Fibroblast of the conjunctiva (primary cell): ENCODE results near the gene RNF220.

Experiments used
- DNase-seq: peaks from one replicate; pipeline ENCODE4 v3.0.0-alpha.2; 2010; ENCODE audit warnings: low read depth

RNF220 gene

GRCh38 chr1:44611419-44611818 is 206.4 kb downstream of the RNF220 start:
- DNase-seq = no peak

DNA sequence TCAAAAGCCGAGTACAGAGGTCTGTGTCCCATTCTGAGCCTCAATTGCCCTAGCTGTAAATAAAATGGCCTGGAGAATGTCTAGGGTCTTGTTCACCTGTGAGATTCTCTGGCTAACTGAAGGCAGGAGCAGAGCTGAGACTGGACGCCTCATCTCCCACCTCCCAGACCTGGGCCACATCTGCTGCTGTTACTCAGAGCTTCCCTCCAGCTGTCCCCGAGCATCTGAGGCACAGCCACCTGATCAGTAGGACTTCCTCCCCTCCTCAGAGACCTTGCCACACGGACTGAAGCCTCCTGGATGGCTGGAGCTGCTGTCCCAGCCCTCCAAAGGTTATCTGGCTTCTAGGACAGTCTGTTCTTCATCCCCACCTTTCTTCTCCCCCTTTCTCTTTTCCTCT is 206.8 kb downstream of the RNF220 start:
- no peak for DNase-seq

DNA sequence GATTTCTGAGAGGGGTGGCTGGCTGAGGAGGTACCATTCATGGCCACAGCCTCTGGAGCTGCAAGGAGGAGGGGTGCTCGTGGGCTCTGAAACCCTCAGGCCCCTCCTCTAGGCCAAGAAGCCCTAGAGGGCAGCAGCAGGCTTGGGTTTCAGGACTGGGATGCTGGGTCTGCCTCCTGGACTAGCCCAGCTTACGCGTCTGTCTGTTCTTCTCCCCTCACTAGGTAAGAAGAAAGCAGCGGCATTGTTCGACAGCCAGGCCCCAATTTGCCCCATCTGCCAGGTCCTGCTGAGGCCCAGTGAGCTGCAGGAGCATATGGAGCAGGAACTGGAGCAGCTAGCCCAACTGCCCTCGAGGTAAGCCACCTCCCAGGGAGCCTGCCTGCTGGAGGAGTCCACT is 208.9 kb downstream of the RNF220 start:
- DNase-seq = no peak

DNA sequence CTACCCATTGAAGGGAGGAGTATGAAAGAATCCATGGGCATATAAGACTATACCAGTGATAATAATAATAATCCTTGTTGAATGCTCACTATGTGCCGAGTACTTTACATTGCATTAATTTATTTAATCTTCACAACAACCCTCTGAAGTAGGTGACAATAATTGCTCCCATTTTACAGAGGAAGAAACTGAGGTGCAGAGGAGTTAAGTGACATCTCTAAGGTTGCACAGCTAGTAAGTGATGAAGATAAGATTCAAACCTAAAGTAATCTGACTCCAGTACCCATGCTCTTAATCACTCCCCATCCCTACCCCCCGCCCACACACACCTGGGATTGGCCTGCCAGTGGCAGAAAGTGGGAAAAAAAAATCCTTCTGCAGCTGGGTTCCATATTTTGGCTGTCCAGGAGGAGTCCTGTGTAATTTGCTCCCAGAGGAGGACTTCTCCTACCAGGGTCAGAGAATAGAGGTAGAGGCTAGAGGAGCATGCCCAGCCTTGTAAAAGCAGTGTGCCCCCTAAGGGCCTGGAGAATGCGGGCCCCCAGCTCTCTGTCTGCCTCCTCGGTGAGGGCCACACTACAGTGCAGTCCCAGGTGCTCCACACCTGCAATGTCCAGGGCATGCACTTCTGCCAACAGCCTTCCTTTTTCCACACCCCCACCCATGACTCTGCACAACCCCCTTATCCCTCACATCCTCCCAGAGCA is 211.4 kb downstream of the RNF220 start:
- no peak for DNase-seq

- DNase-seq = no peak
These were observed 212.1 kb downstream of the RNF220 start for GRCh38 chr1:44616991-44617702.

DNA sequence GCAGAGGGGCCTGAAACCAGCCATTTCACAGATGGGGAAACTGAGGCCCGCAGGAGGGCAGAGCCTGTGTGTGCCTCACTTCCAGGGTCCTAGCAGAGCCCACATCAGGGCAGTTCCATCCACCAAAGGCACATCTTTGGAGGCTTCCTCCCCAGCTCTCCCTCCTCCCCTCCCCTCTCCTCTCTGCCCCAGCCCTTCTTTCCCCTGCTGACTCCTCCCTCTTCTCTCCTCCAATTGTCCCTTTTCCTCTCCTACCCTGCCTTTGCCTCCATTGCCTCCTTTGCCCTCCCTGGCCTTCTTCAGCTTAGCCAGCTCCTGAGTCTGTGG is 212.6 kb downstream of the RNF220 start:
- no peak for DNase-seq

GRCh38 chr1:44619261-44619900 is 214.3 kb downstream of the RNF220 start:
- no peak for DNase-seq

DNA sequence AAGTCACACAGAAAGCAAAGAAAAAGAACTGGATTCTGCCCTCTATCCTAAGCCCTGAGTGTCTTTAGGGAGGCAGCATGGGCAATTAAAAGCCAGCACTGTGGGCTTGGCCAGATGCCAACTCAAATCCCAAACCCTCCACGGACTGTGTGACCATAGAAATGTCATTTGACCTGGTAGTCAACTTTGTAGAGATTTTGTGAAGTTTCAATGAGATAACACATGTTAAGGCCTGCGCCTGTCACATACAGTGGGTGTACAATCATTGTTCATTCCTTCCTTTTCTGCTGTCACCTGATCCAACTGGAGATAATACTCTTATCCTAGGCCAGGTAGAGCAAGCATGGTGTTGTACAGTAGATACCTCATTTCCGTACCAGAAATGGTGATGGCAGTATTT is 215.0 kb downstream of the RNF220 start:
- no peak for DNase-seq

- DNase-seq = no peak
These were observed 216.8 kb downstream of the RNF220 start for GRCh38 chr1:44621841-44622286.

DNA sequence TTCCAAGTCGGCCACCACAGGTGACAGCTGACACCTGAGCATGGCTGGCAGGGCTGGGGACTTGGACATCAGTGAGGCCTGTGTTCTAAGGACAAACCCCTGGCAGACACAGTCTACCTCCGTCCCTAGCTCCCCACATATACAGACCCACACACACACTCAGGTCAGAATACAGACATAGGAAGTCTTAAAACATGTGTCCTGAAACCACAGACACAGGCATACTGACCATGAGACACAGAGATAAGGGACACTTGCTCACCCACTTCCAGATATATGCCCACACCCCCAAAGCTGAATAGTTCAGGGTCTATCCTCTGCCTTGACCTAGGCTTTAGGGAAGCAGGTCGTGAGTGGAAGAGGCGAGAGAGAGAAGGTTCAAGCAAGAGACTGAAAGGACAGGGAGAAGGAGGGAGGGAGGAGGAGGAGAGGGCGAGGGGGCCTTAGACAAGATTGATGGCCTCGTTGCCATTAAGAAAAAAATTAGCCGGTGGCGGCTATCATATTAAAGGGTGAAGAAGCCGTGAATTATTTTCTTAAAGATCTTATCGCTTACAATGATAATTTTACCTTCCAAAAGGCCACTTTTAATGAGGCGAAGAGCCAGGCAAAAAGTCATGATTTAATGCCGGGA is 219.3 kb downstream of the RNF220 start:
- no peak for DNase-seq

- no peak for DNase-seq
These were observed 220.3 kb downstream of the RNF220 start for GRCh38 chr1:44625348-44625747.

DNA sequence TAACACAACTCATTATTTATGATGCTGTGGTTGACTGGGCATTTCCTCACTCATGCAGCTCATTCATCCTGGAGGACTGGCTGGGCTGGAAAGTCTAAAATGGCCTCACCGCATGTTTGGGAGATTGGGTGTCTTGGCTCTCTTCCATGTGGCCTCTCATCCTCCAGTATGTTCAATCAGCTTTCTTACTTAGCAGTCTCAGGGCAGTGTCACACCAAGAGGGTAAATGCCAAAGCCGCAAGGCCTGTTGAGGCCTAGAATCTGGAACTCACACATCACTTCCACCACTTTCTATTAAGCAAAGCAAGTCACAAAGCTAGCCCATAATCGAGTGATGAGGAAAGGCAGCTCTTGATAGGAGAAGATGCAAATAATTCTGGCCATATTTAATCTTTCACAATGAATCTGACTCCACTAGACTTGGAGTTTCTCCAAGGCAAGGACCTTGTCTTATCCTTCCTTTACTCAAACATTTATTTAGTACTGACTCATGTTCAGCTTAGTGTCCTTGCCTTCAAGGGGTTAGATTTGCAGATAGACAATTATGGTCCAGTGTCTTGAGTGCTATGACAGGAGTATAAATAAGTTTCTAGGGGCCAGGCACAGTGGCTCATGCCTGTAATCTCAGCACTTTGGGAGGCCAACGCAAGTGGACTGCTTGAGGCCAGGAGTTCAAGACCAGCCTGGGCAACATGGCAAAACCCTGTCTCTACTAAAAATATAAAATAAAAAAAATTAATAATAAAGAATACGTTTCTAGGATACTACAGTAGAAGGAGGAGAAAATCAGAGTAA is 224.1 kb downstream of the RNF220 start:
- no peak for DNase-seq

GRCh38 chr1:44630116-44630515 is 225.1 kb downstream of the RNF220 start:
- DNase-seq = no peak

DNA sequence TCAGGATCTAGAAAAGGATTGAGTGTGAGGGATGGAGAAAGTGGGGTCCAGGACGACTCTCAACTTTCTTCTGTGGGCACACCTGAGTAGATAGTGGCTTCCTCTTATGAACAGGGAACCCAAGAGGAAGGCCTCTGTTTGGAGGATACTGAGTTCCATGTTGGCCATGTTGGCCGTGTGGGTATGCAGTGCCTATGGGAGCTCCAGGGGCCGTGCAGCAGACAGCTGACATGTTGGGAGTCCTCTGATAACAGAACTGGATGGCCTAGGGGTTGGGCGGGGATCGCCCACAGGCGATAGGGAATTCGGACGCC is 226.2 kb downstream of the RNF220 start:
- no peak for DNase-seq

GRCh38 chr1:44631647-44632539 is 226.8 kb downstream of the RNF220 start:
- peak; percentile 86 for DNase-seq

- DNase-seq = no peak
These were observed 227.5 kb downstream of the RNF220 start for GRCh38 chr1:44632598-44632997.

GRCh38 chr1:44634606-44635189 is 229.6 kb downstream of the RNF220 start:
- no peak for DNase-seq

GRCh38 chr1:44635439-44635838 is 230.4 kb downstream of the RNF220 start:
- no peak for DNase-seq

DNA sequence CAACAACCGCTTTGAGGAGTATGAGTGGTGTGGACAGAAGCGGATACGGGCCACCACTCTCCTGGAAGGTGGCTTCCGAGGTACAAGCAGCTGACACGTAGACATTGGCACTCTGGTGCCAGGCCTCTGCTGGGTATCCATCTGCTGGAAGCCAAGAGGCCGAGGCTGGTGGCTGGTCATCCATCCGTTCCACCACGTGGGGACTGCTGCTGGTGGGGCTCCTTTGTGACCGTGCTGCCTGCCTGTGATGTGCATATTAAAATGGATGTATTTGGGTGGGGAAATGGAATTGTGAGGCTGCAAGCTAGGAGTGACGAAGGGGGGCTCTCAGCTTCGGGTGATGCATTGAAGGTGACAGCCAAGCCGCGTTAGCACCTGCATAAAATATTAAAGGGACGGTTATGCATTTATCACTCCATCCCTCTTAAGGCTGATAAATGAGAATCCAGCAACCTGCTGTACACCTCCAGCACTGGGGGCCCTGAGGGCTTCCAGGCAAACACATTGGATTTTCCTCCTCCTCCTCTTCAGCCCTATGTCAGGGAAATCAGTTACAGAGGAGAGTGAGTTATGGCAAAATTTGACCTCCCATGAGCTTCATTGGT is 231.1 kb downstream of the RNF220 start:
- no peak for DNase-seq
